ENCODE results near the gene IGF1R. TPM values are rescaled to one million over a fixed set of nuclear protein-coding genes. Genes with fewer than 3 reads are reported as not detected.

Gene IGF1R
- total RNA-seq, 1 donor from 2014 or later, result 65.3 TPM

DNA sequence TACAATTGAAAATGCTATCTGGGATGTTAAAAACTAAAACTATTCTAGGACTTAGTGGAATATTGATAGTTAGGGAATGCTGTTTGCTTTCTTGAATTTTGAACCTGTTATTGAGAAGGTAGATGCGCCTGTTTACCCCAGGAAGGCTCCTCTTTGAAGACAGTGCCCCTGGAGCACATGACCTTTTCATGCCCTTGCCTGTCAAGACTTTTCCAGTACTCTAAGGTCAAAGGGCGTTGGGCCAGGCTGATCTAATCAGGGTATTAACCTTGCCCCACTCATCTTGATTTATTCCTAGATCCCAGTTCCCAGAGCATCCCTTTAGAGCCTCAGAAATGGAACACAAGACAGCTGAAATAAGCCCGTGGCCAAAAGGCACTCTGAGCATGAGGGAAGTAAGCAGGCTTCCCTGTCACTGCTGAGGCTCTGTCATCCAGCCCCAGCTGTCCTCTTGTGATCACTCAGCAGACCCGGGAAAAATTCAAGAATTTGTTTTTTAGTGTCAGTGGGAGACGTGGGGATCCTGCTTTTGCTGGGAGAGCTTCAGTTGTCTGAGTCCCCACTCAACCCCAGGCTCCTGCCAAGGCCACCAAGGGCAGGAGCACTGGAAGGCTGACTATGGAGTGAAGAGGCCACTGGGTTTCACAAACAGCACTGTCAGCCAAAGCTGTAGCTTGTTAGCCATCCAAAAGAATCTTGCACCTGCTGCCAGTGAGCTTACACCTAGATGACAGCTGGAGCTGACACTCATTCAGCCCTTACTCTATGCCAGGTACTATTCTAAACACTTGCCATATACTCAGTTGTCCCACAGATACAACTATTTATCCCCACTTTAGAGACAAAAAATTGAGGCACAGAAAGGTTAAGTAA, 190.3 kb downstream of the IGF1R start:
- DNase-seq, result no peak

DNA sequence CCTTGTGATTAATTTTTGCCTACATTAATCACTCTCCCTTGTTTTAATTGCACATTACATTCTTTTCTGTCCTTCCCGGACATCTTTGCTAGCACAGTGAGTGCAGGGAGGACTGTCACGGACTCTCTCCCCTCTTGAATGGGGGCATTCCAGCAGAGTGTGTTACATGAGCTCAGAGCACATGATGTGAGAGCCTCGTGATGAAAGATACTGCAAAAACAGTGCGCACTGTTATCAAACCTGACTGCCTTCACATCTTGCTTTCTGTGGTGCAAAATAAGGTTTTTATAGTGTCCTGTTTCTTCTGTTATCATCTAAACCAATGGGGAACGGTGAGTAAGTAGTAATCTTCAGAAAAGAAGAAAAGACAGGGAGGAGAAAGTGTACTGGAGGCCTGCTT, 191.7 kb downstream of the IGF1R start:
- DNase-seq, result no peak

DNA sequence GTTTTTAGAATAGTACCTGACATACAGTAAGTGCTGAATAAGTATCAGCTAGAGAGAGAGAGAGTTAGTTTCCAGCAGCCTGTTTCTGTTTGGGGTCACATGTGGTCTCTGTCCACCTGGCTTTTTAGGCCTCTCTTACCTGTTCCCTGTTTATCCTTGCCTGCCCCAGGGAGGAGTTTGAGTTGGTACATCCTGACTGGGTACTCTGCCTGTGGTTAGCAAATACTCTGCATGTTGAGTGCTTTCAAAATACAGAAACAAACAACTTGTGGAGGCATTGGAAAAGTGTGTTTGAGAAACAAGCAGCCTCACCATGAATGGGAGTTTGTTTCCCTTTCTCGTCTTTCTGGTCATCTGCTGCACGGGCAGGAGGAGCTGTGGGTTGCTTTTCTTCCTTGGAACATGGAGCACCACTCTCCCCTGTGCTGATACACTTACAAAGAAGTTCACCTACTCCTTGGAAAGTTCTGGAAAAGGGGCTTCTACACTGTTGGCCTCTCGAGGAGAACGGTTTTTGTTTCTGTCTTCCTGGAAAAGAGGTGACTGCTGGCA, 193.2 kb downstream of the IGF1R start:
- DNase-seq, result no peak

DNA sequence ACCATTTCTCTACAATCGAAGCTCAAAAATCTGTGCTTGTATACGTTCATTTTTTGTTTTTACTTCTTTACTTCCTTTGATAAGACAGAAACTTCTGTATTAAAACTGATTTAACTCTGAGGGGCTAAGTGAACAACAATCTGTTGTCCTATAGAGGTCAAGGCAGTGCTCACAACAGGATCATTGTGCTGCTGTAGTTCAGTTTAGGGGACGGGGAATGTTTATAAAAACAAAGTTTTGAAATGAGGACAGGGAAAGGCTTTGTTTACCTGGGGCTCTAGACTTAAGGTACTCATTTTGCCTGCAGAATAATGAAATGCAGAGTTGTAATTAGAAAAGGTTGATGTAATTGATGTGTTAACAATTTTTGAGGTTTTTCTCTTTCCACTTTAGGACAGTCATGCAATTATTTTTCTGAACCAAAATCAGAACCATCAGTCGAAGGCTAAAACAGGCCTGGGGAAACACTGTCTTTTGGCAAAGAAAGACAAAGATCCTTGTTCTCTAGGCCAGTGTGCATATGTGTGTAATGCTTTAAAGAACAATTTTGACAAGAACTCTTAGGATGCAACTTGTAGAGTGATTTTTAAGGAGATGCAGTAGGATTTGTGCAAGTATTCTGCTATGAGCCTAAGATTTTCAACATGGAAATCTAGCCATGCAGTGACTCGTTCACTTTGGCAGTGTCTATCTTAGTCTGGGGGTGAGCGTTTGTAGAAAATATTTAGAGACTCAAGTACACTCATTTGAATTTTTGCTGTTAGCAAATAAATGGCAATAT, 194.0 kb downstream of the IGF1R start:
- no peak for DNase-seq

DNA sequence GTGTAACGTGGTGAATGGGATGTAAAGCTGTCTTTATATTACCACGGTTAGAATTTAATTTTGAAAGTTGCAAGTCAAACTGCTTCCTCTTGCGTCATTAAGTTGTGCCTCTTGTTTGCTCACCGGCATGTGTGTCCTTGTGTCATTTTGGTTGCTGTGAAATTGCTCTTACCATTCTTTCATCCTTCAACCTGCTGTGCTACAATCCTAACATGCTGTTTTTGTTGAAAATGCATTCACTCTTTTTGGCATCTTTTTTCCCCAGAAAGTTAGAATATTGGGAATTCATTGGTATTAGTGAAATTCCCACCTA, 194.6 kb downstream of the IGF1R start:
- DNase-seq, result no peak

DNA sequence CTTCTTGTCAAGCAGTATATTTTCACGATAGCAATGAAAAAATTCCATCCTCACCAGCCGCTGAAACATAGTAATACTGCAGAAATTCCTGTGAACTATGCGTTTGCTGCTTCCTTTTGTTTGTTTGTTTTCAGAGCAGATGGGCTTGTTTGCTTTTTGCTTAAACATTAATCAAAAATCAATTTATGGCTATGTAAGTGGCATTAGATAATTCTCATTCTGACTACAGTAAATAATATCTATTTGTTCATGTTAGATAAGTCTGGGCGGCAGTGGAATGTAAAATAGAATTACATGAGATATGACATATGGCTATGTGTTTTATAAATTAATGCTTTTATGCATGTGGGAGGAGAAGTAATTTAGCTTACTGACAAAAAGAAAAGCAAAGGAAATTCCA, 195.5 kb downstream of the IGF1R start:
- DNase-seq, result no peak

DNA sequence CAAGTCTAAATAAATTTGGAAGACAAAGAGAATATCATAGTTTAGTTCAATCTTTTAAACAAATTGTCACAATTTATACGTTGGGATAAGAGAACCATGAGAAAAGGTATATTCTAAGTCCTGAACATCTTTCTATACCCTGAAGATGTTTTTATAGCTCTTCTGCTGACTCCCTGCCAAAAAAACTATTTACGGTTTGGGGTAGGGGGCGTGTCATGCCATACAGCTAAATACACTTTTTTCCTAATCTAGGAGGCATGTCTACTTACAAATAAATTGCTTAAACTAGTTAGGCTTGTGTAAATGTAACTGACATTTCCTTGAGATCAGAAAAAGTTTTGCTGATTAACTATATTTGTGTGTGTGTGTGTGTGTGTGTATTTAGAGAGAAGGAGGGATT, 195.9 kb downstream of the IGF1R start:
- DNase-seq, result no peak

DNA sequence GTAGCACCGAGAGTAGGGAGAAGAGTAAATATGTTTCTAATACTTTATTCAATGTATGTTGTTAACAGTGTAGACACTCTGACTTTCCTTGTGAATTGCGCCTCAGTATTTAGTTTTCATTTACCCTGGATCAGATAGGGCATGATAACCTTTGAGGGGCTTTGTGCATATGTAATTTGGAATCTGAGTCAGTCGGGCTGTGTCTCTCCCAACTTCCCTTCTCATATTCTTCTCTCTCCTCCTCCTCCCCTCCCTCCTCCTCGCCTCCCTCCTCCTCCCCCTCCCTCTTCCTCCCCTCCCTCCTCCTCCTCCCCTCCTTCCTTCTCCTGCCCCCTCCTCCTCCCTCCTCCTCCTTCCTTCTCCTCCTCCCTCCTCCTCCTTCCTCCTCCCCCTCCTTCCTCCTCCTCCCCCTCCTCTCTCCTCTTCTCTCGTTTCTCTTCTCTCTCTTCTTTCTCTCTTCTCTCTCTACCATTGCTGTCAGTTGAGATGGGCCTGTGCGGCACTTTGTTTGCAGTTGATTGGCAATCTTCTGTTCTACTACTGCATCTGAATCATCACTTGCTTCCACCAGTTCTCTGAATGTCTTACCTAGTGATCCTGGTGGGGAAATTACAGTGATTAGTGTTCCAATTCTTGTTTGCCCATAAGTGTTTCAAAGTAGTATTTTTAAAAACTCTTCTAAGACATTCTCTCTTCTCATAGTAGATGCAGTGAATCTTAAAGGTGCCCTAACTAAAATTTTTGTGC, 197.0 kb downstream of the IGF1R start:
- DNase-seq, result no peak

DNA sequence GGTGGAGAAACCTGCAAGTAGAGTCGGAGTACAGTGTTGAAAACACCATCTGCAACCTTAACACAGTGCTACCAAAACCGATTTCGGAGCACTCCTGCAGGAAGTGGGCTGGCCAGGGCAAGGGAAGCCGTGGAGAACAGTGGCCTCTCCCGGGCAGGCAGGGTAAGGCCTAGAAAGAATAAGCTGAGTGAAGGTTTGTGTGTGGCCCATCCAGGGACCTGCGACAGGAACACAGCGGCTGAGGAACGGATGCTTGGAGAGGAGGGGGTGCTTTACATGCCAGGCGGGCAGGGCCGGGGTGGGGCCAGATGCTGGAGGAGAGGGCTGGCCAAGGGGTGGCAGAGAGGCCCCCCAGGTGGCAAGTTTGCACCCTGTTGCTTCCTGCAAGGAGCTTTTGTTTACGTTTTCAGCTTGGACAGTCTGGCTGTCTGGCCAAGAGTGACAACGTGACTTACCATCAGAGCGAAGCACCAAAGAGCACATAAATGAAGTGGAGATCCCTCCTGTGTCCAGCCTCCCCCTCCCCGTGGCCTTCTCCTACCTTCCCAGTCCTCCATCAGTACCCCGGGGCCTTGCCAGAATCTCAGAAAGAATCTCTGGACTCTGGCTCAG, 202.7 kb downstream of the IGF1R start:
- DNase-seq, result peak; percentile 82

DNA sequence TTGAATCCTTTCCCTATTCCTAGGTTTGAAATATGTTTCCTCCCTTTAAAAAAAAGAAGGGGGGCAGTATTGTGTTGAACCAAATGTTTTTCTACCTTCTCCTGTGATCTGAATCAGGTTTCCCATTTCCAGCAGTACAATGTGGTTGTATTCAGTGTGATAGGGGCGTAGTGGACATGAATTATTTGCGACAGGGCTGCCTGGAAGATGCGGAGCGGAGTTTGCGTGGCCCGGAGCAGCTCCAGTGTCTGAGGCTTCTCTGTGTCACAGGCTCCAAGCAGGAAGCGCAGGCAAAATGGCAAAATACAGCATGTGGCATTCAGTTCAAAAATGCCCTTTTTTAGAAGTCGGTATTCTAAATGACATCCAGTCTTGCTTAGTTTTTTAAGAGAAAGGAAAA, 204.8 kb downstream of the IGF1R start:
- DNase-seq, result peak; percentile 97

DNA sequence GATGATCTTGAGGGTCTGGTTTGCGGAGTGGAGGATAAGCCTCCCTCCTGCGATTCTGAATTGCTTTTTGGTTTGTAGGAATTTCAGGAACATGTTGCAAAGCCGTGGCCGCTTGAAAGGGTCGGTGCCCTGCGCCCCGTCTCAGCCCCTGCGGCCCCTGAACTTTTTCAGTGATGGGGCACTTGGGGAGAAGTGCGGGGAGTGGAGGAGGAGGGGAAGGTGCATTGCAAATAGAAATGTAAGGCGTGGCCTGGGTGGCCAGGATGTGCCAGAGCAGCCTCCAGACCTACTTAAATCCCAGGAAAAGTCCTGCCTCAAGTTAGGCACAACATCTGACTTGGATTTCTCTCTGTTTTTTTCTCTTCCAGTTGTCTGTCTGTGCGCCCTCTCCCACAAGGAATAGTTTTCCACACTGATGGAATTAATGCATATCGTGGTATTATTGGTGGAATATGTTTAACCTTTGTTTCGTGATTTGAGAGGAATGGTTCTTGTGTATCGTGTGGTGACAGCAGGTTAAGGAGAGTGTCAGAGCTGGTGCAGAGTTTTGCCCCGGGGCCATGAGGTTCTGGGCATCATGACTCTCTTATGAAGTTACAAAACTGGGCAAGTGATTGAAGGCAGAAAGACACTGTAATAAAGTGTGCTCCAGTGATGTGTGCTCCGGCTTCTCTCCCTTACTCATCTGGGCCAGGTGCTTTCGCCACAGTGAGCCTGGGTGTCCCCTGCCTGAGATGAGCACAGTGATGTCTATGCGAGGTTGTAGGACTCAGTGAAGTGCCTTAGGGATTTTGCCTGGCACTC, 205.5 kb downstream of the IGF1R start:
- DNase-seq, result no peak

DNA sequence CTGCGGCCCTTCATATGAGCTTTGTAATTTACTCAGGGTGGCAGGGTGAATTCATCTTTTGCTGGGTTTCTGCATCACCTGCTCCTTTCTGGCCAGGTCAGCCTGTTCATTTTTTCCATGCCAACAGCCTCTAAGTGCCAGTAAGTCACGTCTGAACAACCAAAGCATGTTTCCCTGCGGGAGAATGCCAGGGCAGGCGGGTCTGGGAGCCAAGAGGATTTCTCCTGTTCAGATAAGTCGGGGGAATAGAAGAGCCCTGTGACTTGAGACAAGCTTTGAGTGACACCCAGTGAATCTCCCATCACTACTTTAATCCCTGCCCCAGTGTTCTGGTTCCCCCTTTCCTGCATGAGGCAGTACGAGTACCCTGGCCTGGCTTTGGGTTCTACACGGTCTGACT, 206.2 kb downstream of the IGF1R start:
- no peak for DNase-seq

DNA sequence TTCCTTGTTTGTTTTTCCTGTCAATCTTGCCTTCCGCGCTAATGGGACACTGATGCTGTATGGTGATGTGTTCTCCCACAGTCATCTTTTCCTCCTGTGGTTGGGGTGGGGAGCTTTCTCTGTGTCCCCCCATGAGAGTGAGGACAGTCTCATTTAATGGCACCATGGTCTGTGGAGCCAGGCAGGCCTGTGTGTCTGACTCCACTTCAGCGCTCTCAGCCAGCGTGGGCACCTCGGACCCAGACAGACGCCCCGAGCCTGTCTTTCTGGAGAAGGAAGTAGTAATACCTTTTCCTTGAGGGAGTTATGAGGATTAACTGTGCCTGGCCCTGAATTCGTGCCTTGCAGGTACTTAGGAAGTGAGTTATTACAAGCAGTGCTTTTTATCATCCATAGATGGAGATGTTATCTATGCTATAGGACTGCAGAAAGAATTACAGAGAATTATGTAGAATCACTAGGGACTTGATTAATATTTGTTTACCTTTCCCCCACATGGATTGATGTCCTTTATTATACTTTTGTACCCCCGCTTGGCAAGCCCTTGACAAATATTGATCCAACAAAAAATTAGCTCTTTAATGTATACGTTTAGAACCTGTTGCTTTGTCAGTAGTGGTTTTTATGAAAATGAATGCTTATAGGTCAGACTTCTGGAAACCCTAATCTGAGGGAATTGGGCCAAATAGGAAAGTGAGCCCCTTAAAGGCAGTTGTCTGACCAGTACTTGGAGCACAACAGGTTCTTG, 206.9 kb downstream of the IGF1R start:
- DNase-seq, result no peak

DNA sequence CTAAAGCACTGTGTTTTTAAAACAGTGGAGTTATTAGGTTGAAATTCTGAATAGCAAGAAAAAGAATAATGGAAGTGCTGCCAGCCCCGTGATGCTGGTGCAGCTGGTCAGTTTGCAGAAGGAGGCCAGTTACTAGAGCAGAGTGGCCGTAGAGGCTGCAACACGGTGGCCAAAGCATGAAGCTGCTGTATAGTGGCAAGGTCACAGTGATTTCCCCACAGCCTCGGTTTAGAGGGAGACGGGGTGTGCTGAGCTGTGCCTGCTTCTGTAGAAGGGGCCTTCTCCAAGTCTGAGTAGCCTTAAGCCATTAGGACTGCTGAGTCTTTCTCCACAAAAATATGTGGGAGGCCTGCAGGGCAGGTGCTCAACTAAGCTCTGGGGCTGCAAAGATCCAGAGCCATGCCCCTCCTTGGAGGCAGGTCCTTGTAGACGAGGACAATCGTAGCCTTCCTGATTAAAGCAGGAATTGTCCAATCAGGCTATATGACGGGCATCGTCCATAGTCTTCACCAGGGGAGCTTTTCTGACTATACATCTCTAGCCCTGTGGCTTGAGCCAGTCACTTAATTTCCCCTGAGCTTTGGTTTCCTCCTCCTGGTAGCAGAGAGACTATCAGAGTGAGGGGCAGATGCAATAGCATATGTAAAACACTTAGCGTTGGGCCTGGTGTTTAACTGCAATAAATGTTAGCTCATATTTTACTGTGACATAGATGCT, 207.6 kb downstream of the IGF1R start:
- no peak for DNase-seq

DNA sequence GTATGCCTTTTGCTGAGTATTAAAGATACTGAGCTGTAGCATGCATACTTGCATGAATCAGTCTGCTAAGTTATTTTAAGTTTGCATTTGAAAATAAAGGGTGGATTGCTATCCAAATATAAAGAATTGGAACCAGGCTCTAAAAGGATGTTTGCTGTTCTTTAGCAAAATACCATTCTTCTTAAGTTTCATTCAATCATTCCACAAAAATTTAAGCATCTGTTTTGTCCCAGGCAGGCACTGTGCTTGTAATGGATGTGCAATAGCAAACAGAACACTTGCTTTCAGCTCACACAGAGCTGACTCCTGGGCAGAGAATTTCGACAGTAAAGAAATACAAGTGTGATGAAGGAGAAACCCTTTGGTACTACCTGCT, 208.2 kb downstream of the IGF1R start:
- DNase-seq, result no peak

DNA sequence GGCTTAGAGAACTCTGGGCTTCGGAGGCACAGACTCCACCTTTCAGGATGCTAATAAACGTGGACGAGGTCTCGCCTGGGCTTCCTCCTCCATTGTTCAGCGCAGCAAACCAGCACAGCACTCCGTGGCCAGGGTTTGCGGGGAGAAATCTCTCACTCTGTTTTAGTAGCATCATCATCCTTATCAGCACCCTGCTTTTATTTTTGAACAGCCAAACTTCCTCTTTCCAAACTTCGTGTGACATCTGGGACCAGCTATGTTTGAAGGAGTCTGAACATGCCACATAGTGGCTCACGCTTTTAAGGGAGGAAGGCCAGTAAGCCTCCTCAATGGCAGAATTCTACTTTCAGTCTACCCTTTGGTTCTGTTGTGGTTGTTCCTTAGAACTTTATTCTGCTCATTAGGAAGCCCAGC, 210.3 kb downstream of the IGF1R start:
- DNase-seq, result peak; percentile 53

DNA sequence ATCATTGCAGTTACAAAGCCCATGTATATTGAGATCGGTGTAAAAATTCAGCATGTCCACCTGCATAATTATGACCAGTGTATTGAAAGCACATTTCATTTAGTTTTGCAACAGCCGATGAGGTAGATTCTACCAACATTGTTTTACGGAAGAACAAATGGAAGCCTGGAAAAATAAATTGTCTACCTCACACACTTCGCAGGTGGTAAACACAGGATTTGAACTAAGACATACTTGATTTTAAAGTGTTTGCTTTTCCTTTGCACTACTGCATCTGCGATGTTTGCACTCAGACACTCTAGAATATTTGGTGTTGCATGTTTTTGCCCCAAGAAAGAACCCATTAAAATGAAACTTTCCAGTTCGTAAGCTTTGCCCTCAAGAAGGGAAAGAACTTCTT, 210.8 kb downstream of the IGF1R start:
- DNase-seq, result no peak

DNA sequence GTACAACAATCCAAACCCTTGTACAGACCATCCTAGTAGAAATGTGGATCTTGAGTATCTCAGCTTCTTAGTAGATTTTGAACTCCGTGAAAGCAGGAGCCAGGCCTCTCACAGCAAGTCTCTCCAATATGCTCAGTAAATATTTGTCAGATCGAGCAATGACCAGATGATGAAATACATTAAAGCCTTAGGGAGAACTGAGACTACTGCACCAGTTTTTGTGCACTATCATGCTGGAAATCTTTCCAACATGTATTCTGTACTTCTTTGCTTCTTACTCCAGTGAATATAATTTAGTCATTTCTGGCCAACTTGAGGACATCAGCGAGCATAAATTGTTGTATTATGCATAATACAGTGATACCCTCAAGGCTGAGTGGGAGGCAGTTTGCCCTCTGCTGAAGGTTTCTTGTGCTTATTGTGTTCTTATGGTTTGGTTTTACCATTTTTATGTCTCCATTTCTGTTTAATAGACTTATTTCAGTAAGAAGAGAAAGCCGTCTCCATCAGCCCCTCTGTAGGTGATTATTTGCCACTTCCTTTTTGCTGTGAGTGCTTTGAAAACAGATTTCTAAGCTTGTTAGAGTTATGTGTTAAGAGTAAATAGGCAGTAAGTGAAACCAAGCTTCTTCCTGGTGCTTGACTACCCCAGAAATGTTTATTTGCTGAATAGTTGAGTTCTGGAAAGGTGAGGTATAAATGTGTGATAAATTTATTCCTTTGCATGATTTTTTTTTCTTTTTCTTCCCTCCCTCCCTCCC, 212.1 kb downstream of the IGF1R start:
- DNase-seq, result no peak

DNA sequence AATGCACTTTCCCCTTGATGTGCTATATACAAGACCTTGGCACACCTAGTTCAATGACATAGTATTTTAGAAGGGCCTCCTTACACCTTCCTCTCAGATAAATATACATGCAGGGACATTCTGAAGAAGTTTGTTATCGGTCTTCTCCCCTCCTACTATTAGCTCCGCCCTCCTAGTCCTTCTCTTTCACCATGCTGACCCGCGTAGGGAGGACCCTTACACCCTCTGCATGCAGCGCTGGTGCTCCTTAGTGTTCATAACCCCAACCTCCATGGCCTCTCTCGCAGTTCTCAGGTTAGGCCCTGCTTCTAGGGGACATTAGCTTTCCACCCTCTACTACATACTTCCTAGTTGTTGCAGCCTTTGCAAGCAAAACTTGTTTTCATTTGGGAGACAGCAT, 212.8 kb downstream of the IGF1R start:
- DNase-seq, result no peak

DNA sequence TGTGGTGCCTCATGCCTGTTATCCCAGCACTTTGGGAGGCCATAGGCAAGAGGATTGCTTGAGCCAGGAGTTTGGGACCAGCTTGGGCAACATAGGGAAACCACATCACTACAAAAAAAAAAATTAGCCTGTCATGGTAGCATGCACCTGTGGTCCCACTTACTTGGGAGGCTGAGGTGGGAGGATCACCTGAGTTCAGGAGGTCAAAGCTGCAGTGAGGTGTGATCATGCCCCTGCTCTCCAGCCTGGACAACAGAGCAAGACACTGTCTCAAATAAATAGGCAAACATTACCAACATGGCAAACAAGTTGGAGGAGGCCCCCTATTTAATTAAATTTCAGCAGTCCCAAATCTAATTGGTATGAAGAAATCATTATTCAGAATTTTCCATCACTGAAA, 215.6 kb downstream of the IGF1R start:
- DNase-seq, result no peak
